HepG2 (cell line): ENCODE data around the gene RPS14. TPM values are rescaled to one million over a fixed set of nuclear protein-coding genes. Genes with fewer than 3 reads are reported as not detected.
A peak's percentile ranks its signal among the peaks of the same experiment; 100 is the strongest.

Experiments used
- BHLHE40 ChIP-seq: IDR thresholded peaks from 2 replicates; pipeline ENCODE4 v1.6.1; 2011; ENCODE audit warnings: low read length, improper control_type of control experiment
- FOXK2 ChIP-seq: fragments of 450-650 bp; IDR thresholded peaks from 2 replicates; pipeline ENCODE4 v1.6.1; 2016
- HDAC2 ChIP-seq: sonication (generic); formaldehyde crosslinking; IDR thresholded peaks from 2 replicates; pipeline ENCODE4 v1.4.0; 2020; ENCODE audit warnings: missing genetic modification reagents
- MNT ChIP-seq: fragments of 450-650 bp; IDR thresholded peaks from 2 replicates; pipeline ENCODE4 v1.6.1; 2016
- MXI1 ChIP-seq: IDR thresholded peaks from 3 replicates; pipeline ENCODE4 v1.6.1; 2012; ENCODE audit warnings: low read depth, low read length, inconsistent platforms, borderline replicate concordance
- NCOA2 ChIP-seq: sonication (generic); formaldehyde crosslinking; IDR thresholded peaks from 2 replicates; pipeline ENCODE4 v1.8.0; 2022; ENCODE audit warnings: inconsistent platforms
- NFIB ChIP-seq: sonication (generic); formaldehyde crosslinking; IDR thresholded peaks from 2 replicates; pipeline ENCODE4 v1.9.0; 2021; ENCODE audit warnings: missing genetic modification reagents, mild to moderate bottlenecking, borderline replicate concordance
- PAX8 ChIP-seq: sonication (generic); formaldehyde crosslinking; IDR thresholded peaks from 2 replicates; pipeline ENCODE4 v1.8.0; 2022; ENCODE audit warnings: mild to moderate bottlenecking, missing genetic modification reagents, borderline replicate concordance
- PRDM4 ChIP-seq: sonication (generic); formaldehyde crosslinking; IDR thresholded peaks from 2 replicates; pipeline ENCODE4 v1.9.0; 2021; ENCODE audit warnings: missing genetic modification reagents, borderline replicate concordance
- PREB ChIP-seq: sonication (generic); formaldehyde crosslinking; IDR thresholded peaks from 2 replicates; pipeline ENCODE4 v1.4.0; 2020; ENCODE audit warnings: missing genetic modification reagents
- SRSF4 ChIP-seq: fragments of 200-400 bp; formaldehyde crosslinking; IDR thresholded peaks from one replicate; pipeline ENCODE4 v1.6.1; 2018; ENCODE audit warnings: mild to moderate bottlenecking, low read depth, low read length, moderate library complexity; ENCODE audit not compliant: poor library complexity, severe bottlenecking
- ZBTB43 ChIP-seq: sonication (generic); formaldehyde crosslinking; conservative IDR thresholded peaks from 2 replicates; pipeline ENCODE4 v1.4.0; 2020; ENCODE audit warnings: missing genetic modification reagents
- ZFP62 ChIP-seq: sonication (generic); formaldehyde crosslinking; IDR thresholded peaks from 2 replicates; pipeline ENCODE4 v1.4.0; 2020; ENCODE audit warnings: missing genetic modification reagents
- ZFYVE20 ChIP-seq: sonication (generic); formaldehyde crosslinking; IDR thresholded peaks from 2 replicates; pipeline ENCODE4 v1.8.0; 2023; ENCODE audit warnings: low read depth, mild to moderate bottlenecking, moderate library complexity, missing genetic modification reagents, borderline replicate concordance
- ZNF276 ChIP-seq: sonication (generic); formaldehyde crosslinking; IDR thresholded peaks from 2 replicates; pipeline ENCODE4 v1.4.0; 2020; ENCODE audit warnings: mild to moderate bottlenecking, low read depth, missing genetic modification reagents
- ZNF292 ChIP-seq: sonication (generic); formaldehyde crosslinking; IDR thresholded peaks from 2 replicates; pipeline ENCODE4 v1.8.1; 2022; ENCODE audit warnings: mild to moderate bottlenecking, low read depth, missing genetic modification reagents, borderline replicate concordance
- ZNF33B ChIP-seq: sonication (generic); formaldehyde crosslinking; IDR thresholded peaks from 2 replicates; pipeline ENCODE4 v1.5.1; 2020; ENCODE audit warnings: mild to moderate bottlenecking, missing genetic modification reagents
- ZNF367 ChIP-seq: sonication (generic); formaldehyde crosslinking; IDR thresholded peaks from 2 replicates; pipeline ENCODE4 v1.4.0; 2020; ENCODE audit warnings: missing genetic modification reagents, borderline replicate concordance
- ZNF44 ChIP-seq: sonication (generic); formaldehyde crosslinking; IDR thresholded peaks from 2 replicates; pipeline ENCODE4 v1.5.1; 2020; ENCODE audit warnings: mild to moderate bottlenecking, missing genetic modification reagents
- ZNF441 ChIP-seq: sonication (generic); formaldehyde crosslinking; IDR thresholded peaks from 2 replicates; pipeline ENCODE4 v1.7.0; 2021; ENCODE audit warnings: missing genetic modification reagents, borderline replicate concordance
- polyA plus RNA-seq, 8 experiments: library from polyadenylated mRNA; depleted of rRNA in 3 of 8; stranded (reverse) in 7 of 8; unstranded in 1 of 8; fragments of >200 nt; fragmentation: Illumina TruSeq in 4 of 8; extraction: Trizol in 4 of 8; gene quantifications; 2 replicates each; pipeline versions ENCODE4 v1.2.1 to v1.2.3, GENCODE V29; 2011 to 2016; ENCODE audit warnings: low read depth in 4 of 8, missing spikeins in 1 of 8, mixed read lengths in 1 of 8; ENCODE audit not compliant: insufficient read depth in 1 of 8
- total RNA-seq, 5 experiments: library from RNA; depleted of rRNA; stranded (reverse); fragments of >200 nt; fragmentation: Illumina TruSeq; extraction: Trizol; gene quantifications; 2 replicates each; pipeline ENCODE4 v1.2.3, GENCODE V29; 2016; ENCODE audit warnings: low read depth in 1 of 5

RPS14 gene
- total and polyA plus RNA-seq, 2 of the 13 experiments (the other 11 are each of a cell fraction or from before 2014, with no cell fraction given): 2,116 to 3,295 TPM

- TF ChIP-seq PRDM4 (CRISPR knock-in tag) (no peak), FOXK2 (no peak), MNT (no peak), NFIB (CRISPR knock-in tag) (no peak), ZNF441 (CRISPR knock-in tag) (no peak), NCOA2 (CRISPR knock-in tag) (0 out of 2 replicates have a peak, but pooled peaks have one; percentile 57), ZFYVE20 (CRISPR knock-in tag) (no peak), SRSF4 (no peak), ZNF44 (CRISPR knock-in tag) (no peak), HDAC2 (CRISPR knock-in tag) (peak; percentile 22; the same call in 1 of the 2 replicates), MXI1 (peak; percentile 21; the same call in 1 of the 3 replicates), ZFP62 (CRISPR knock-in tag) (no peak), ZNF276 (CRISPR knock-in tag) (no peak), ZNF292 (CRISPR knock-in tag) (no peak), ZNF33B (CRISPR knock-in tag) (no peak), PREB (CRISPR knock-in tag) (no peak), PAX8 (no peak), BHLHE40 (0 out of 2 replicates have a peak, but pooled peaks have one; percentile 10), ZNF367 (CRISPR knock-in tag) (no peak), ZBTB43 (CRISPR knock-in tag) (no peak)
Measured at GRCh38 chr5:150428106-150428876, 21.2 kb downstream of the RPS14 start (continued).
